Esophagus squamous epithelium (tissue), 5 donors: ENCODE results near the gene RHBDD1. TPM values are rescaled to one million over a fixed set of nuclear protein-coding genes. Genes with fewer than 3 reads are reported as not detected.

ENCODE experiments used
- DNase-seq: peaks from one replicate; lab custom pipeline; 2025; lab: John Stamatoyannopoulos, UW
- H3K27ac ChIP-seq, 4 donors: fragments of 200-600 bp; sonication (generic); one replicate each; pipeline ENCODE4 v1.5.1; 2016 to 2019; ENCODE audit warnings: mild to moderate bottlenecking in 1 of 4
- H3K27me3 ChIP-seq, 4 donors: fragments of 200-600 bp; sonication (generic); 1 replicate in 3 of 4; 2 replicates in 1 of 4; pipeline versions ENCODE4 v1.5.1 to v1.6.0; 2017 to 2021; ENCODE audit warnings: antibody characterized with exemption in 1 of 4
- H3K36me3 ChIP-seq, 3 donors: fragments of 200-600 bp; sonication (generic); one replicate each; pipeline ENCODE4 v1.5.1; 2016 to 2019
- H3K4me1 ChIP-seq, 3 donors: fragments of 200-600 bp; sonication (generic); one replicate each; pipeline ENCODE4 v1.5.1; 2017 to 2019
- H3K4me3 ChIP-seq, 4 donors: fragments of 200-600 bp; sonication (generic); 1 replicate in 3 of 4; 2 replicates in 1 of 4; pipeline ENCODE4 v1.5.1; 2016 to 2019; ENCODE audit warnings: mild to moderate bottlenecking in 2 of 4, moderate library complexity in 1 of 4
- H3K9me3 ChIP-seq, 3 donors: fragments of 200-600 bp; sonication (generic); one replicate each; pipeline ENCODE4 v1.5.1; 2016 to 2019
- POLR2A ChIP-seq, 4 donors: fragments of 450-650 bp; IDR thresholded peaks; one replicate each; pipeline ENCODE4 v1.6.1; 2017; ENCODE audit warnings: antibody characterized with exemption in 4 of 4, mild to moderate bottlenecking in 4 of 4, moderate library complexity in 3 of 4
- WGBS, 2 donors: methylation state at CpG; one replicate each; pipeline ENCODE4 v1.1.5; 2018; 5-methylcytosine and 5-hydroxymethylcytosine counted together
- intact Hi-C: fragments of 100-400 bp; cut with DNase I; formaldehyde crosslinking; loops from one replicate; pipeline ENCODE4 v1.15.0; 2022
- total RNA-seq, 4 donors: library from RNA; depleted of rRNA; stranded (reverse); fragments of >200 nt; gene quantifications; one replicate each; pipeline ENCODE4 v1.1.0, GENCODE V29; 2016
- TF ChIP-seq, protein P1 (sequence below), 6 experiments: fragments of 450-650 bp in 4 of 6; fragments of 200-600 bp in 2 of 6; sonication (generic) in 2 of 6; IDR thresholded peaks; one replicate each; pipeline ENCODE4 v1.5.1; 2016 to 2019; ENCODE audit warnings: antibody characterized with exemption in 6 of 6, mild to moderate bottlenecking in 4 of 6, moderate library complexity in 4 of 6
- donor health status: DM: yes; HTN: yes; CAD: no.

The RHBDD1 gene
- total RNA-seq, 4 donors from 2014 or later = 6.8 to 14.4 (median 10.3) TPM

DNA sequence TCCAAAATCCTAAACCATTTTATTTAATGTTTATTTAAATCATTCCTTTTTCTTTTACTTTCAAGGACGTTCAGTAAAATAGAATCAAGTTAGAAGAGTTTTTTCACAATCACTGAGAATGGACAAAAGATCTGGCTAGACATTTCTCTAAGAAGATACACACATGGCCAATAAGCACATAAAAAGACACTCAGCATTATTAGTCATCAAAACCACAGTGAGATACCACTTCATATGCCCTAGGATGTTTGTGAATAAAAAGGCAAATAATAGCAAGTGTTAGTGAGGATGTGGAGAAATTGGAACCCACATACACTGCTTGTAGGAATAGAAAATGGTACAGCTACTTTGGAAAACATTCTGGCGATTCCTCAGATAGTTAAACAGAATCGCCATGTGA is 76.1 kb downstream of the RHBDD1 start:
- no peak overlapping the region for H3K27ac ChIP-seq
- WGBS, 2 donors = 86 to 87% methylated on average over 3 of the region's 3 CpGs
- H3K9me3 ChIP-seq = no peaks in the 10 kb centered on the region
- TF ChIP-seq POLR2A (IDR thresholded peaks at IDR 0.05) = no peak
- TF ChIP-seq, protein P1, sequence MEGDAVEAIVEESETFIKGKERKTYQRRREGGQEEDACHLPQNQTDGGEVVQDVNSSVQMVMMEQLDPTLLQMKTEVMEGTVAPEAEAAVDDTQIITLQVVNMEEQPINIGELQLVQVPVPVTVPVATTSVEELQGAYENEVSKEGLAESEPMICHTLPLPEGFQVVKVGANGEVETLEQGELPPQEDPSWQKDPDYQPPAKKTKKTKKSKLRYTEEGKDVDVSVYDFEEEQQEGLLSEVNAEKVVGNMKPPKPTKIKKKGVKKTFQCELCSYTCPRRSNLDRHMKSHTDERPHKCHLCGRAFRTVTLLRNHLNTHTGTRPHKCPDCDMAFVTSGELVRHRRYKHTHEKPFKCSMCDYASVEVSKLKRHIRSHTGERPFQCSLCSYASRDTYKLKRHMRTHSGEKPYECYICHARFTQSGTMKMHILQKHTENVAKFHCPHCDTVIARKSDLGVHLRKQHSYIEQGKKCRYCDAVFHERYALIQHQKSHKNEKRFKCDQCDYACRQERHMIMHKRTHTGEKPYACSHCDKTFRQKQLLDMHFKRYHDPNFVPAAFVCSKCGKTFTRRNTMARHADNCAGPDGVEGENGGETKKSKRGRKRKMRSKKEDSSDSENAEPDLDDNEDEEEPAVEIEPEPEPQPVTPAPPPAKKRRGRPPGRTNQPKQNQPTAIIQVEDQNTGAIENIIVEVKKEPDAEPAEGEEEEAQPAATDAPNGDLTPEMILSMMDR (IDR thresholded peaks at IDR 0.05) = no peak
- intact Hi-C loops = no loop called here
- no peaks in the 10 kb centered on the region for H3K27me3 ChIP-seq
- H3K36me3 ChIP-seq = peaks cover 0 to 44% (median 0%) of the 10 kb centered on the region in 3 donors
- DNase-seq = no peak
- no peak overlapping the region for H3K4me3 ChIP-seq
- H3K4me1 ChIP-seq = no peaks in the 10 kb centered on the region

GRCh38 chr2:226913641-226914040 is 77.8 kb downstream of the RHBDD1 start:
- Histone ChIP-seq H3K36me3 (peaks cover 0 to 35% (median 0%) of the 10 kb centered on the region in 3 donors), H3K27ac (no peak overlapping the region), H3K27me3 (no peaks in the 10 kb centered on the region), H3K9me3 (no peaks in the 10 kb centered on the region), H3K4me1 (no peaks in the 10 kb centered on the region), H3K4me3 (no peak overlapping the region)
- TF ChIP-seq, protein P1 (IDR thresholded peaks at IDR 0.05) = no peak
- no peak for TF ChIP-seq POLR2A (IDR thresholded peaks at IDR 0.05)
- intact Hi-C loops = no loop called here
- DNase-seq = no peak

DNA sequence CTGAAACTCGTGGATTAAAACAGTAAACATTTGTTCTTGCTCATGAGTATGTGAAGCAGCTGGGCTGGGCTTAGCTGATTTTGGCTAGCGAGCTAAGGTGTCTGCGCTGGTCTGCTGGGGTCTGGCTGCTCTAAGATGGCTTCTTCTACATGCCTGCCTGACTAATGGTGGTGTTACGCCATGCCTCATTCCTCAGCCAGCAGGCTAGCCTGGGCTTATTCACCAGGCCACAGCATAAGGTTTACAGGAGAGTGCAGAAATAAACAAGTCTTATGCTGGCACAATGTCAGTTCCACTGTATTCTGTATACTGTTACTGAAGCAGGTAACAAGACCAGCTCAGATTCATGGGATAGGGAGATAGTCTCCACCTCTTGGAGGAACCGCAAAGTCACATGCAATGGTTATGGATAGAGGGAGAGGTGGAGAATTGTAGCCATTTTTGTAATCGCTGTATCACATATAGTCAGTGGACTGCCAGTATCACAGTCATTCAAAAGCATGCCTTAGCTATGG is 80.0 kb downstream of the RHBDD1 start:
- Histone ChIP-seq H3K27ac (peak overlapping the region in 1 of 4 donors; percentile 17), H3K4me1 (no peaks in the 10 kb centered on the region), H3K9me3 (no peaks in the 10 kb centered on the region), H3K36me3 (peaks cover 0 to 19% (median 0%) of the 10 kb centered on the region in 3 donors), H3K4me3 (no peak overlapping the region), H3K27me3 (no peaks in the 10 kb centered on the region)
- no peak for DNase-seq
- intact Hi-C loops = no loop called here
- WGBS, 2 donors = 49 to 57% methylated on average over 5 to 6 of the region's 6 CpGs
- no peak for TF ChIP-seq POLR2A (IDR thresholded peaks at IDR 0.05)
- TF ChIP-seq, protein P1 (IDR thresholded peaks at IDR 0.05) = no peak

GRCh38 chr2:226916669-226917068 is 80.8 kb downstream of the RHBDD1 start:
- H3K4me1 ChIP-seq = no peaks in the 10 kb centered on the region
- H3K27ac ChIP-seq = no peak overlapping the region
- H3K9me3 ChIP-seq = no peaks in the 10 kb centered on the region

DNA sequence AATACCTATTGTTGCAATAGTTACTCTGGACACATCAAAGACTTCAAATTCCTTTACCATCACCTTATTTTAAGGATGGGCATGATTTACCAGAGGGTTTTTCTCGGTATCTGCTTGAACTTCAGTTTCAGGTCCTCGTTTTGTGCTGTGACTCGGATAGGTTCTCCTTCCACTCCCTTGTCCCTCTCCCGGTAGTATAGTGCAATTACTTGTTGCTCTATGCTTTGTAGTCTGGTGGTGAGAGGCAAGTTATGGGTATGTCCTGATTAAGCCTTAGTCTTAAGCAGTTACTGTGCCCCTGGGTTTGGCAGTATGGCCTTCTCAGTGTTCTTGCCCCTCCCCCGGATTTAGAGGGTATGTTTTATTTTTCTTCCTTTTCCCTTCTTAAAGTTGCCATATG is 96.6 kb downstream of the RHBDD1 start:
- Histone ChIP-seq H3K27ac (no peak overlapping the region), H3K9me3 (no peaks in the 10 kb centered on the region), H3K27me3 (no peaks in the 10 kb centered on the region), H3K4me3 (no peak overlapping the region), H3K36me3 (no peaks in the 10 kb centered on the region), H3K4me1 (no peaks in the 10 kb centered on the region)
- 92 to 95% methylated on average over 4 to 5 of the region's 5 CpGs for WGBS, 2 donors
- DNase-seq = no peak
- intact Hi-C loops = no loop called here
- no peak for TF ChIP-seq POLR2A (IDR thresholded peaks at IDR 0.05)
- TF ChIP-seq, protein P1 (IDR thresholded peaks at IDR 0.05) = no peak

More at GRCh38 chr2:226916669-226917068, 80.8 kb downstream of the RHBDD1 start:
- TF ChIP-seq, protein P1 (IDR thresholded peaks at IDR 0.05) = no peak
- TF ChIP-seq POLR2A (IDR thresholded peaks at IDR 0.05) = no peak
- Histone ChIP-seq H3K36me3 (peaks cover 0 to 19% (median 0%) of the 10 kb centered on the region in 3 donors), H3K4me3 (no peak overlapping the region), H3K27me3 (no peaks in the 10 kb centered on the region)
- 61 to 86% methylated on average over 1 of the region's 1 CpG for WGBS, 2 donors
- DNase-seq = no peak
- intact Hi-C loops = no loop called here
